Thyroid gland (tissue), 4 donors: ENCODE measurements around the gene ALPK1.

ENCODE experiments used
- POLR2A ChIP-seq, 2 donors: fragments of 450-650 bp; IDR thresholded peaks; one replicate each; pipeline ENCODE4 v1.6.1; 2017; ENCODE audit warnings: antibody characterized with exemption in 2 of 2, mild to moderate bottlenecking in 2 of 2, moderate library complexity in 1 of 2
- TF ChIP-seq, protein P1 (sequence below), 6 experiments: fragments of 200-600 bp in 3 of 6; fragments of 450-650 bp in 3 of 6; sonication (generic) in 3 of 6; IDR thresholded peaks; one replicate each; pipeline ENCODE4 v1.5.1; 2016 to 2019; ENCODE audit warnings: antibody characterized with exemption in 6 of 6, mild to moderate bottlenecking in 2 of 6, inconsistent platforms in 1 of 6, moderate library complexity in 1 of 6

DNA sequence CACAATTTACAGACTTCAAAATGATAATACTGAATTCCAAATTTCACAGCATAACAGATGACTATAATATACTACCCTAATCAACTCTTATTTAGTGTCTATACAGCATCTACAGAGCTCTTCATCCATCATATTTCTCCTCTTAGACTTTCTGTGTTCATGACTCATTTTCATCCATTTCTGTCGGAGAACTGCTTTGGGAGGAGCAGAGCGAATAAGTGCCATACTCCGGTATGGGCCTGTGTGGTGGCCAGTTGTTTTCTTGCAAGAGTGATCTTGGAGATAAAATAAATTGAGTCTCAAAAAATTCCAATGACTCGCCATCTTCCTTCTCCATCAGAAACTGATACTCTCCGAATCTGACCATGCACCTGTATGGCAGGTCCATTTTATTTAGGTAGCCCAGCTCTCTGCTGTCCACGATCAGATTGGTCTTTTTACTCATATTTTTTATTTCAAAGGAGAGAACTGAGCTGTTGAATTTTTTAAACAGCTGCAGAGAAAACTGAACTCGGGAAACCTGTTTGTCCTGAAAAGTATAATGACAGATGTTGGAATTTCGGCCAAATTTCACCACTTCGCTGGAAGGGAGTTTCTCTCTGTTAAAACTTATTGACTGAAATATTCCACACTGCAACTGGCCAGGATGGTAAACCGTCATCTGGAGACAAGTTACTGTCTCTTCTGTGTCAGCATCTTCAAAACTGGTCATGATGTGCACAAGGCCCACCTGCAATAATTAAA, 19.3 kb upstream of the ALPK1 start:
- TF ChIP-seq, protein P1, sequence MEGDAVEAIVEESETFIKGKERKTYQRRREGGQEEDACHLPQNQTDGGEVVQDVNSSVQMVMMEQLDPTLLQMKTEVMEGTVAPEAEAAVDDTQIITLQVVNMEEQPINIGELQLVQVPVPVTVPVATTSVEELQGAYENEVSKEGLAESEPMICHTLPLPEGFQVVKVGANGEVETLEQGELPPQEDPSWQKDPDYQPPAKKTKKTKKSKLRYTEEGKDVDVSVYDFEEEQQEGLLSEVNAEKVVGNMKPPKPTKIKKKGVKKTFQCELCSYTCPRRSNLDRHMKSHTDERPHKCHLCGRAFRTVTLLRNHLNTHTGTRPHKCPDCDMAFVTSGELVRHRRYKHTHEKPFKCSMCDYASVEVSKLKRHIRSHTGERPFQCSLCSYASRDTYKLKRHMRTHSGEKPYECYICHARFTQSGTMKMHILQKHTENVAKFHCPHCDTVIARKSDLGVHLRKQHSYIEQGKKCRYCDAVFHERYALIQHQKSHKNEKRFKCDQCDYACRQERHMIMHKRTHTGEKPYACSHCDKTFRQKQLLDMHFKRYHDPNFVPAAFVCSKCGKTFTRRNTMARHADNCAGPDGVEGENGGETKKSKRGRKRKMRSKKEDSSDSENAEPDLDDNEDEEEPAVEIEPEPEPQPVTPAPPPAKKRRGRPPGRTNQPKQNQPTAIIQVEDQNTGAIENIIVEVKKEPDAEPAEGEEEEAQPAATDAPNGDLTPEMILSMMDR (IDR thresholded peaks at IDR 0.05): no peak
- TF ChIP-seq POLR2A (IDR thresholded peaks at IDR 0.05): no peak
